ENCODE measurements around the gene EVI2B. TPM values are rescaled to one million over a fixed set of nuclear protein-coding genes. Genes with fewer than 3 reads are reported as not detected.
"Not testable (repeated sequence)": the region's sequence is repeated elsewhere in the genome, so short reads cannot be mapped to it uniquely, and the experiment has no call there.

The EVI2B gene
- total RNA-seq, 1 donor from 2014 or later, result not detected

- no peaks in the 10 kb centered on the region for H3K4me1 Mint-ChIP-seq (ENCODE audit: low read depth, unreplicated experiment)
Observed at GRCh38 chr17:31349454-31349853, 35.6 kb upstream of the EVI2B start.

GRCh38 chr17:31345191-31345747 is 31.4 kb upstream of the EVI2B start:
- not testable (repeated sequence) for H3K4me1 Mint-ChIP-seq (ENCODE audit: low read depth, unreplicated experiment); H3K36me3 Mint-ChIP-seq (ENCODE audit: unreplicated experiment); H3K27me3 Mint-ChIP-seq (ENCODE audit: unreplicated experiment); H3K9me3 Mint-ChIP-seq (ENCODE audit: unreplicated experiment); H3K27ac Mint-ChIP-seq (ENCODE audit: unreplicated experiment); DNase-seq; H3K4me3 Mint-ChIP-seq (ENCODE audit: unreplicated experiment)

More at GRCh38 chr17:31349454-31349853, 35.6 kb upstream of the EVI2B start:
- no peak for TF ChIP-seq CTCF (IDR thresholded peaks at IDR 0.05; ENCODE audit: partially characterized antibody, unreplicated experiment)
- no peak for DNase-seq
- H3K9me3 Mint-ChIP-seq (ENCODE audit: unreplicated experiment), result no peaks in the 10 kb centered on the region
- no peak overlapping the region for H3K27ac Mint-ChIP-seq (ENCODE audit: unreplicated experiment)
- H3K27me3 Mint-ChIP-seq (ENCODE audit: unreplicated experiment), result no peaks in the 10 kb centered on the region
- no peaks in the 10 kb centered on the region for H3K36me3 Mint-ChIP-seq (ENCODE audit: unreplicated experiment)
- H3K4me3 Mint-ChIP-seq (ENCODE audit: unreplicated experiment), result no peak overlapping the region

- no peak overlapping the region for H3K27ac Mint-ChIP-seq (ENCODE audit: unreplicated experiment)
- no peak for DNase-seq
Observed at GRCh38 chr17:31339906-31340661, 26.2 kb upstream of the EVI2B start.

GRCh38 chr17:31329221-31329620 is 15.4 kb upstream of the EVI2B start:
- H3K27ac Mint-ChIP-seq (ENCODE audit: unreplicated experiment), result no peak overlapping the region
- peaks cover 5% of the 10 kb centered on the region for H3K36me3 Mint-ChIP-seq (ENCODE audit: unreplicated experiment)
- H3K27me3 Mint-ChIP-seq (ENCODE audit: unreplicated experiment), result peaks cover 1% of the 10 kb centered on the region
- H3K9me3 Mint-ChIP-seq (ENCODE audit: unreplicated experiment), result no peaks in the 10 kb centered on the region
- no peaks in the 10 kb centered on the region for H3K4me1 Mint-ChIP-seq (ENCODE audit: low read depth, unreplicated experiment)
- no peak for DNase-seq
- no peak for TF ChIP-seq CTCF (IDR thresholded peaks at IDR 0.05; ENCODE audit: partially characterized antibody, unreplicated experiment)
- H3K4me3 Mint-ChIP-seq (ENCODE audit: unreplicated experiment), result no peak overlapping the region

More at GRCh38 chr17:31339906-31340661, 26.2 kb upstream of the EVI2B start:
- Mint-ChIP-seq H3K36me3 (ENCODE audit: unreplicated experiment) (peaks cover 4% of the 10 kb centered on the region), H3K9me3 (ENCODE audit: unreplicated experiment) (no peaks in the 10 kb centered on the region), H3K4me3 (ENCODE audit: unreplicated experiment) (no peak overlapping the region), H3K4me1 (ENCODE audit: low read depth, unreplicated experiment) (no peaks in the 10 kb centered on the region), H3K27me3 (ENCODE audit: unreplicated experiment) (peaks cover 3% of the 10 kb centered on the region)
- no peak for TF ChIP-seq CTCF (IDR thresholded peaks at IDR 0.05; ENCODE audit: partially characterized antibody, unreplicated experiment)

GRCh38 chr17:31328160-31328535 is 14.3 kb upstream of the EVI2B start:
- no peaks in the 10 kb centered on the region for H3K4me1 Mint-ChIP-seq (ENCODE audit: low read depth, unreplicated experiment)
- peaks cover 5% of the 10 kb centered on the region for H3K36me3 Mint-ChIP-seq (ENCODE audit: unreplicated experiment)
- H3K27ac Mint-ChIP-seq (ENCODE audit: unreplicated experiment), result no peak overlapping the region
- no peak for TF ChIP-seq CTCF (IDR thresholded peaks at IDR 0.05; ENCODE audit: partially characterized antibody, unreplicated experiment)
- H3K27me3 Mint-ChIP-seq (ENCODE audit: unreplicated experiment), result peaks cover 1% of the 10 kb centered on the region
- DNase-seq, result no peak
- no peaks in the 10 kb centered on the region for H3K9me3 Mint-ChIP-seq (ENCODE audit: unreplicated experiment)
- no peak overlapping the region for H3K4me3 Mint-ChIP-seq (ENCODE audit: unreplicated experiment)

All from glutamatergic neuron (in vitro differentiated cells).